A673 (cell line): ENCODE measurements around the gene EGLN1.

Experiments
- CTCF ChIP-seq: fragments of 300-800, 200-600 bp; sonication (generic); conservative IDR thresholded peaks from 2 replicates; pipeline ENCODE4 v1.5.1; 2017; ENCODE audit warnings: low read depth, mild to moderate bottlenecking, antibody characterized with exemption, low read length, moderate library complexity, mixed read lengths
- EZH2 ChIP-seq: fragments of 200-600 bp; sonication (generic); IDR thresholded peaks from 2 replicates; pipeline ENCODE4 v1.6.1; 2017; ENCODE audit warnings: borderline replicate concordance, low read depth, mild to moderate bottlenecking, mixed read lengths, antibody characterized with exemption, low read length; ENCODE audit not compliant: poor library complexity, severe bottlenecking

- no peak for TF ChIP-seq CTCF
- TF ChIP-seq EZH2: no peak
Observed at GRCh38 chr1:231415018-231415583, 7.0 kb downstream of the EGLN1 start.
